ENCODE results near the gene F2. TPM values are rescaled to one million over a fixed set of nuclear protein-coding genes. Genes with fewer than 3 reads are reported as not detected.
A peak's percentile ranks its signal among the peaks of the same experiment; 100 is the strongest.

F2 gene
- total RNA-seq, 1 donor, result not detected

DNA sequence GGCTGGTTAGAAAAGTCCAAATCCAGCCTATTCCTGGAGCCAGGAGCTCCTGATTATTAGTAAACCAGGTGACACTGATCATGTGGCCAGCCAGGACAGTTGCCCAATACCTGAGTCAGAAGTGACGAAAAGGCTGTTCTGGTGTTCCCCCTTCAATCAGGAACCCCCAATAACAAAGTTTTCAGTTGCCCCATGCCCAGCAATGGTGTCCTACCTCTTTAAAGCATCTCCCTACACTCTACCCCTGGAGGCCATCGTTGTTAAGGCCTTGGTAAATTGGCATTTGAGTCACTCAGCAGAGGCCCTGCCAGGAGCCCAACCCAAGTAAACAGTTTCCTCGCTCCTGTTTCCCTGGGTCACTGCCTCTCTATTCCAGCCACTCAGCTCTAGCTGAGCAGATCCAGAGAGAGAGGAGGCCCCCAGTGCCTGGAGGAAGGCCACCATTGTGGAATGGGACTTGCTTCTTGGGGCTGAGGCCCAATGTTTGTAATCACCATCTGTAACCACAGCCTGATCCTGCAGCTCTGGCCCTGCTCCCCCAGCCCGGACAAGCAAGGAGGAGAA is 43.6 kb upstream of the F2 start:
- no peak overlapping the region for H3K4me3 ChIP-seq (ENCODE audit: low read depth, low read length)
- peak; percentile 75 for DNase-seq (ENCODE audit: low read depth)
- TF ChIP-seq, protein P1, sequence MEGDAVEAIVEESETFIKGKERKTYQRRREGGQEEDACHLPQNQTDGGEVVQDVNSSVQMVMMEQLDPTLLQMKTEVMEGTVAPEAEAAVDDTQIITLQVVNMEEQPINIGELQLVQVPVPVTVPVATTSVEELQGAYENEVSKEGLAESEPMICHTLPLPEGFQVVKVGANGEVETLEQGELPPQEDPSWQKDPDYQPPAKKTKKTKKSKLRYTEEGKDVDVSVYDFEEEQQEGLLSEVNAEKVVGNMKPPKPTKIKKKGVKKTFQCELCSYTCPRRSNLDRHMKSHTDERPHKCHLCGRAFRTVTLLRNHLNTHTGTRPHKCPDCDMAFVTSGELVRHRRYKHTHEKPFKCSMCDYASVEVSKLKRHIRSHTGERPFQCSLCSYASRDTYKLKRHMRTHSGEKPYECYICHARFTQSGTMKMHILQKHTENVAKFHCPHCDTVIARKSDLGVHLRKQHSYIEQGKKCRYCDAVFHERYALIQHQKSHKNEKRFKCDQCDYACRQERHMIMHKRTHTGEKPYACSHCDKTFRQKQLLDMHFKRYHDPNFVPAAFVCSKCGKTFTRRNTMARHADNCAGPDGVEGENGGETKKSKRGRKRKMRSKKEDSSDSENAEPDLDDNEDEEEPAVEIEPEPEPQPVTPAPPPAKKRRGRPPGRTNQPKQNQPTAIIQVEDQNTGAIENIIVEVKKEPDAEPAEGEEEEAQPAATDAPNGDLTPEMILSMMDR (IDR thresholded peaks at IDR 0.05; ENCODE audit: insufficient read depth, low read depth, low read length), result no peak

DNA sequence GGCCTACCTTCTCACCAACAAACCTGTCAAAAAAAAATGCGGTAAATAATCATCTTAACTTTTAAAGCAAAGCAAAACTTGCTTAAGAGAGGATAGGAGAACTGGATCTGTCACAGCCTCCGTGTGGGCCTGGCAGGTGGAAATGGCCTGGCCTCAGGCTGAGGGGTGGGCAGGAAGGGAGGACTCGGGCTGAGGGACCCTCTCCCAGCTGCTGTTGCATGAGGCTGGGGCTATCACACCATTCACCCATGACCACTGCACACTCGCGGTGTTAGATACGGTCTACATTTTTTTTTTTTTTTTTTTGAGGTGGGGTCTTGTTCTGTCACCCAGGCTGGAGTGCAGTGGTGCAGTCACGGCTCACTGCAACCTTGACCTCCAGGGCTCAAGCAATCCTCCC is 43.1 kb upstream of the F2 start:
- H3K4me3 ChIP-seq (ENCODE audit: low read depth, low read length), result no peak overlapping the region
- no peak for DNase-seq (ENCODE audit: low read depth)
- TF ChIP-seq, protein P1 (IDR thresholded peaks at IDR 0.05; ENCODE audit: insufficient read depth, low read depth, low read length), result no peak

DNA sequence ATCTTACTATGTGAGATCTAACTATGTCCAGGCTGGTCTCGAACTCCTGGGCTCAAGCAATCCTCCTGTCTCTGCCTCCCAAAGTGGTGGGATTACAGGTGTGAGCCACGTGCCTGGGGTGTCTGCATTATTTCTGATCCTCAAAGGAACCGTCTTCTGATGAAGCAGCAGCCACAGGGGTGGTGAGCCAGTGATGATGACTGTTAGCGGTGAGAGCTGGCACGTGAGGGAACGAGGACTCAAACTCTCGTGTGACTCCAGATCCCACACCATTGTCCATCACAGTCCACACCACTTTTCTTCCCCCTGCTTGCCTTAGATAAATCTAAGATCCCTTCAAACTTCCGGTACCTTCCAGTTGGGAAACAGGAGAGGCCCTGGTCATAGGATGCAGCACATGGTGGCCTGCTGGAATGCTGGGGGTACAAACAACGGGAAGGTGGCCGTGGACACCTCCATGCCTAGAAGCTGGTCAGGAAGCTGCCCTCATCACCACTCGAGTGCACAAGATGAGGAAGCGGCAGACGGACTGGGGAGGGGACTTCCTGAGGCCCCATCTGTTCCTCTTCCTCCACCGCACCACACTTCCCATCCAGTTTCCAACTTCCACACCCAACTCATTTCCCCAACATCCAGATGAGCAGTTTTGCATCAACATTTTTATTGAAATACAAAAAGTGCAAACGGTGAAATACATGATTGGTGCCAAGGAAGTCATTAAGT is 42.4 kb upstream of the F2 start:
- H3K4me3 ChIP-seq (ENCODE audit: low read depth, low read length), result no peak overlapping the region
- TF ChIP-seq, protein P1 (IDR thresholded peaks at IDR 0.05; ENCODE audit: insufficient read depth, low read depth, low read length), result no peak
- no peak for DNase-seq (ENCODE audit: low read depth)

DNA sequence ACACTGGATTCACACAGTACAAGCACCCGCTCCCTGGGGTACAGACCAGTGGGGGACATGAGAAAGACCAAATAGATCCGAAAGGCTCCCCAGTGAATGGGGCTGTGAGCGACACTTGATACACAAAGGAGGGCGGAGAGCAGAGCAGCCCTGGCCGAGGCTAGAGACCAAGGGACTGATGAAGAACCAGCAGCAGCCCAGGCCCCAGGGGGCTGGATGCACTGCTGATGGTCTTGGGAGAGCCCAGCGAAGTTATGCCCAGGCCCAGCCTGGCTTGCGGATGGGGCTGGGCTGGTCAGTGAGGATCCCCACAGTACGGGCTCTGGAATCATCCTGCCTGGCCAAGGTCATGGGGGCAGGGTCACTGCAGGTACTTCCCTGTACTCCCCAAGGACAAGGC is 41.8 kb upstream of the F2 start:
- TF ChIP-seq, protein P1 (IDR thresholded peaks at IDR 0.05; ENCODE audit: insufficient read depth, low read depth, low read length), result no peak
- DNase-seq (ENCODE audit: low read depth), result no peak

DNA sequence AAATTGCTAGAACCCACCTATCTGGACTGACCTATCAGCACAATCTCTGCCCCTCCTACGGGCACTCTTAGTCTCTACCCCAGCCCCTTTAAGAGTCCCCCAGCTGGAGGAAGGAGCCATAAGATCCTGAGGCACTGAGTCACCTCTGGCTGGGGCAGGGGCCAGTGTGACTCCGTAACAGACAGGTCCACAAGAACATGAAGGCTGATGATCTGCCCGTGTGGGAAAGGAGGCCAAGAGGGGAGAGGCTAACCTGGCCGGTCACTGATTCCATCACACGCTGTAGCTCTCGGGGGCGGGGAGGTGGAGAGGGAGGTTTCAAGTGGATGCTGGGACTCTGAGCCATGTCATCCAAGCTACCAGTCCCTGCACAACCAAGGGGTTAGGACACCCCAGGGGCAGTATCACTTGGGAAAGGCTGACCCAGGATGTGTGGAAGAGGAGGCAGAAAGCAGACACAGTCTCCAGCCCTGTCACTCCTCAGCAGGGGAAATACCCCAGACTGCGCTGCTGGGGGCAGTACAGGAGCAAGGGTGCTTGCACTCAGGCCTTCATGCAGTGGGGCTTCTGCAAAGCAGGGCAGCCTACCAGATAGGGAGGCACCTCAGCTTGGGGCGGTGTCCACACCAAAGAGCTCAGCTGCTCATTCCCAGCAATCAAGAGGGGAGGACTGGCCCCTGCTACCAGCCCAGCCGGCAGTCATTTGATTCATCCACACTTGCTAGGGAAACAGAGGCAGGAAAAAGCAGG is 40.8 kb upstream of the F2 start:
- TF ChIP-seq, protein P1 (IDR thresholded peaks at IDR 0.05; ENCODE audit: insufficient read depth, low read depth, low read length), result no peak
- DNase-seq (ENCODE audit: low read depth), result no peak
- H3K4me3 ChIP-seq (ENCODE audit: low read depth, low read length), result no peak overlapping the region

More for the DNA sequence above, 41.8 kb upstream of the F2 start:
- no peak overlapping the region for H3K4me3 ChIP-seq (ENCODE audit: low read depth, low read length)

DNA sequence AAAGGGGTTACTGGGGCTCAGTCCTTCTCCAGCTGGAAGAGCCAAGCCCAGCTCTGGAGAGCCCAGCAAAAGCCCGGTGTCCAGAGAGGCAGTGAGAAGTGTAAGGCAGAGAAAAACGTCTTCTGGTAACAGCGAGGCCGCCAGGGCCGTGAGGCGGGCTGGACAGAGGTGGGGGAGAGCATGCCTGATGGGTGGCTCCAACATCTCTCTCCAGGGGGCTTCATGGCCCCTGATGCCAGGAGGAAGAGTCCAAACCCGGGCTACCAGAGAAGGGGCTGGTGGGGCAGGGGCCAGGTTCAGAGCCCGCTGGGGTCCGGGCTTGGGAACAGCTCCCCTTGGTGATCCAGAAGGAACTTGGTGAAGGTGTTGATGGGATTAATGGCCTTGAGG is 40.3 kb upstream of the F2 start:
- TF ChIP-seq, protein P1 (IDR thresholded peaks at IDR 0.05; ENCODE audit: insufficient read depth, low read depth, low read length), result no peak
- H3K4me3 ChIP-seq (ENCODE audit: low read depth, low read length), result no peak overlapping the region
- DNase-seq (ENCODE audit: low read depth), result no peak
